HEK293 (cell line): Measurements from ENCODE around the gene C20orf204.

Source experiments
- CTCF ChIA-PET: fragments of 350-600 bp; formaldehyde crosslinking; extraction: SDS; loops from one replicate; lab custom pipeline; 2021; ENCODE audit warnings: antibody characterized with exemption; lab: Yijun Ruan, JAX
- POLR2A ChIA-PET: fragments of 300-600 bp; formaldehyde crosslinking; extraction: SDS; loops from one replicate; lab custom pipeline; 2020; ENCODE audit warnings: antibody characterized with exemption, inconsistent platforms; lab: Yijun Ruan, JAX
- H3K27ac ChIP-seq: fragments of 200-500 bp; sonication (Bioruptor generic); 2 replicates; pipeline ENCODE4 v1.5.1; 2014; ENCODE audit warnings: low read depth, low read length, control low read depth, inconsistent platforms; ENCODE audit errors: extremely low read depth
- H3K36me3 ChIP-seq, 2 experiments: fragments of 200-500 bp in 1 of 2; sonication (Bioruptor generic) in 1 of 2; 1 replicate in 1 of 2; 2 replicates in 1 of 2; pipeline ENCODE4 v1.5.1; 2014 to 2017; ENCODE audit warnings: inconsistent platforms in 2 of 2, low read length in 2 of 2; ENCODE audit not compliant: control insufficient read depth in 2 of 2, insufficient read depth in 1 of 2
- H3K4me1 ChIP-seq: fragments of 200-500 bp; sonication (Bioruptor generic); 2 replicates; pipeline ENCODE4 v1.5.1; 2014; ENCODE audit warnings: mild to moderate bottlenecking, low read length, inconsistent platforms; ENCODE audit not compliant: control insufficient read depth, insufficient read depth
- H3K4me3 ChIP-seq: 2 replicates; pipeline ENCODE4 v1.5.1; 2011; ENCODE audit warnings: low read depth, mild to moderate bottlenecking, control low read depth, low read length, moderate library complexity
- H3K9me3 ChIP-seq: fragments of 200-500 bp; sonication (Bioruptor generic); 2 replicates; pipeline ENCODE4 v1.5.1; 2014; ENCODE audit warnings: low read depth, low read length, inconsistent platforms; ENCODE audit not compliant: control insufficient read depth, insufficient read depth
- BCL11B ChIP-seq: fragments of 450-650 bp; formaldehyde crosslinking; IDR thresholded peaks from 2 replicates; pipeline ENCODE4 v1.5.1; 2016; ENCODE audit warnings: low read depth, missing biosample characterization, missing genetic modification characterization
- KLF9 ChIP-seq: fragments of 450-650 bp; formaldehyde crosslinking; IDR thresholded peaks from 2 replicates; pipeline ENCODE4 v1.5.1; 2016; ENCODE audit warnings: missing biosample characterization, missing genetic modification characterization, low read depth
- SALL2 ChIP-seq: fragments of 450-650 bp; formaldehyde crosslinking; IDR thresholded peaks from 2 replicates; pipeline ENCODE4 v1.5.0; 2017; ENCODE audit warnings: missing biosample characterization, mild to moderate bottlenecking, missing genetic modification characterization, borderline replicate concordance
- SCRT1 ChIP-seq: fragments of 450-650 bp; formaldehyde crosslinking; IDR thresholded peaks from 2 replicates; pipeline ENCODE4 v1.5.1; 2016; ENCODE audit warnings: missing biosample characterization, missing genetic modification characterization, borderline replicate concordance
- ZBTB17 ChIP-seq: fragments of 450-650 bp; formaldehyde crosslinking; IDR thresholded peaks from 2 replicates; pipeline ENCODE4 v1.5.1; 2016; ENCODE audit warnings: missing biosample characterization, missing genetic modification characterization
- ZBTB20 ChIP-seq: fragments of 450-650 bp; formaldehyde crosslinking; IDR thresholded peaks from 2 replicates; pipeline ENCODE4 v1.5.1; 2016; ENCODE audit warnings: missing biosample characterization, missing genetic modification characterization
- ZNF133 ChIP-seq: fragments of 450-650 bp; formaldehyde crosslinking; IDR thresholded peaks from 2 replicates; pipeline ENCODE4 v1.5.1; 2016; ENCODE audit warnings: missing biosample characterization, missing genetic modification characterization
- ZNF202 ChIP-seq: fragments of 450-650 bp; formaldehyde crosslinking; IDR thresholded peaks from 2 replicates; pipeline ENCODE4 v1.5.1; 2016; ENCODE audit warnings: missing biosample characterization, missing genetic modification characterization, borderline replicate concordance
- ZNF274 ChIP-seq, 2 experiments: fragments of 200-500 bp in 1 of 2; fragments of 450-650 bp in 1 of 2; sonication (Bioruptor generic) in 1 of 2; formaldehyde crosslinking in 1 of 2; IDR thresholded peaks; 2 replicates each; pipeline versions ENCODE4 v1.5.1 to v1.6.1; 2014 to 2016; ENCODE audit warnings: borderline replicate concordance in 1 of 2, inconsistent platforms in 1 of 2, low read length in 1 of 2, missing biosample characterization in 1 of 2, missing genetic modification characterization in 1 of 2
- ZNF311 ChIP-seq: fragments of 450-650 bp; formaldehyde crosslinking; IDR thresholded peaks from 2 replicates; pipeline ENCODE4 v1.5.1; 2017; ENCODE audit warnings: missing biosample characterization, missing genetic modification characterization, borderline replicate concordance
- ZNF610 ChIP-seq: fragments of 450-650 bp; formaldehyde crosslinking; IDR thresholded peaks from 2 replicates; pipeline ENCODE4 v1.5.1; 2016; ENCODE audit warnings: missing biosample characterization, missing genetic modification characterization, borderline replicate concordance
- ZNF660 ChIP-seq: fragments of 450-650 bp; IDR thresholded peaks from 2 replicates; pipeline ENCODE4 v1.5.1; 2018; ENCODE audit warnings: missing biosample characterization, mild to moderate bottlenecking, missing genetic modification characterization
- ZNF843 ChIP-seq: fragments of 450-650 bp; formaldehyde crosslinking; IDR thresholded peaks from 2 replicates; pipeline ENCODE4 v1.5.1; 2016; ENCODE audit warnings: missing biosample characterization, missing genetic modification characterization
- ZSCAN16 ChIP-seq: fragments of 450-650 bp; formaldehyde crosslinking; IDR thresholded peaks from 2 replicates; pipeline ENCODE4 v1.5.1; 2016; ENCODE audit warnings: missing biosample characterization, missing genetic modification characterization
- ZSCAN23 ChIP-seq: fragments of 450-650 bp; formaldehyde crosslinking; IDR thresholded peaks from 2 replicates; pipeline ENCODE4 v1.5.1; 2016; ENCODE audit warnings: missing biosample characterization, missing genetic modification characterization
- TF ChIP-seq, protein P1 (sequence below): fragments of 450-650 bp; formaldehyde crosslinking; IDR thresholded peaks from 2 replicates; pipeline ENCODE4 v1.5.1; 2017; ENCODE audit warnings: missing biosample characterization, missing genetic modification characterization
- TF ChIP-seq, protein P2 (sequence below): IDR thresholded peaks from 2 replicates; pipeline ENCODE4 v1.6.1; 2011; ENCODE audit warnings: mild to moderate bottlenecking, low read depth, low read length, borderline replicate concordance
- TF ChIP-seq, protein P3 (sequence below): fragments of 450-650 bp; formaldehyde crosslinking; IDR thresholded peaks from 2 replicates; pipeline ENCODE4 v1.5.1; 2016; ENCODE audit warnings: missing biosample characterization, missing genetic modification characterization
- TF ChIP-seq, protein P4 (sequence below): sonication (generic); formaldehyde crosslinking; IDR thresholded peaks from 2 replicates; pipeline ENCODE4 v1.8.1; 2022; ENCODE audit warnings: mild to moderate bottlenecking, moderate library complexity, missing genetic modification reagents
- TF ChIP-seq, protein P5 (sequence below): fragments of 450-650 bp; formaldehyde crosslinking; IDR thresholded peaks from 2 replicates; pipeline ENCODE4 v1.5.1; 2016; ENCODE audit warnings: missing biosample characterization, missing genetic modification characterization
- TF ChIP-seq, protein P6 (sequence below): fragments of 450-650 bp; formaldehyde crosslinking; conservative IDR thresholded peaks from 2 replicates; pipeline ENCODE4 v1.5.1; 2016; ENCODE audit warnings: low read depth, missing biosample characterization, missing genetic modification characterization

The C20orf204 gene

DNA sequence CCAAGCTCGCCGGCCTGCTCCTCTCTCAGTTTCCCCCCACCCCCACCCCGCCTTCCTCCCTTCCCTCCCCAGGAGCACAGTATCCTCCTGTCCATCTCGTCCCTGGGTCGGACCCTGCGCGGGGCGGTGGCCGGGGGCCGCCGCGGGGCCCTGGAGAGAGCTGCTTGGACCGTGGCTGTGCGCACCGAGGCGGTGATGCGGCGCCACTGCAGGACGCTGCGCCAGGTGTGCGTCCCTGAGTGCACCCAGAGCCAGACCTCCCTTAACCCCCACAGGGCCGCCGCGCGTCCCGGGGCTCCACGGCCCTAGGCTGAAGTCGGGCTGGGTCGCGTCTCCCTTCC lies 2.2 kb downstream of the C20orf204 start:
- H3K4me1 ChIP-seq, result peaks cover 7% of the 10 kb centered on the region; the same call in 1 of the 2 replicates
- CTCF ChIA-PET, result interaction anchor here (0.7 to 4.4 kb wide), 19 partner anchors 10 to 557 kb away, joined by 3 to 39 read pairs (median 4); partner anchors contain the start of genes LKAAEAR1, PRPF6, RGS19 and SAMD10
- peak overlapping the region; percentile 3; the same call in 1 of the 2 replicates for H3K27ac ChIP-seq

DNA sequence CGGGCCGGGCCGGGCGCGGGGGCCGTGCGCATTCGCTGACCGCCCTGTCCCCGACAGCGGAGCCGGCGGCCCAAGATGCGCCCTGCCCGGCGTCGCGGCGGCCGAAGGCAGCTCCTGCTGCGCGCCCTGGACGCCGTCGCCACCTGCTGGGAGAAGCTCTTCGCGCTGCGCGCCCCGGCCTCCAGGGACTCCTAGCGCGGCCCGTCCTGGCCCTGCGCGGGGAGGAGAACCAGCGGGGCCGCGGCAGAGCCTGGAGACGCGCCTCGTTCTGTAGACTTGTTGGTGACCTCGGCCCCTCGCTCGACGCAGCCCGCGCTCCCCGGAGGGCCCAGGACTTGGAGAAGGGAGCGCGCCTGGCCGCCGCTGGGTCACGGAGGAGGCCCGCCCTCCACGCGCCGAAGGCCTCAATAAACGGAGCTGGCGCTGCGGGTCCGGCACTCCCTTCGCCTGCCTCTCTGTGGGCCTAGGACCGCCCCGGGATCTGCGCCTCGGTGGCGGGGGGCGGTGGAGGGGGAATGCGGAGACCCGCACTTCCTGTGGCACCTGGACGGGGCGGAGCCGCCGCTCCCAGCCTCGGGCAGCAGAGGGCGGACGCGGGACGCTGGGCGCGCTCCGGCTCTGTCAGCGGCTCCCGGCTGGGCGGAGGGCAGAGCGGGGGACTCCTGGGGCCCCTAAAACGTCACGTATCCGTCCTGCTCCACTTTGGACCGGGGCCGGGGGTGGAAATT lies 2.7 kb downstream of the C20orf204 start:
- peak overlapping the region; percentile 46 for H3K4me3 ChIP-seq
- H3K9me3 ChIP-seq, result no peaks in the 10 kb centered on the region
- H3K27ac ChIP-seq, result peak overlapping the region; percentile 3; the same call in 1 of the 2 replicates
- ChIA-PET POLR2A (interaction anchor here (0.5 to 2.9 kb wide), 12 partner anchors 10 to 82 kb away, joined by 3 to 11 read pairs (median 4); partner anchors contain the start of genes LKAAEAR1, PRPF6, TCEA2 and UCKL1), CTCF (interaction anchor here (0.7 to 4.4 kb wide), 27 partner anchors 8 to 558 kb away, joined by 3 to 39 read pairs (median 4); partner anchors contain the start of genes LKAAEAR1, PRPF6, RGS19 and SAMD10)
- H3K4me1 ChIP-seq, result peaks cover 7% of the 10 kb centered on the region; the same call in 1 of the 2 replicates
- peaks cover 0 to 14% of the 10 kb centered on the region in 2 experiments; a peak in 1 of 3 replicates for H3K36me3 ChIP-seq
- TF ChIP-seq, protein P1, sequence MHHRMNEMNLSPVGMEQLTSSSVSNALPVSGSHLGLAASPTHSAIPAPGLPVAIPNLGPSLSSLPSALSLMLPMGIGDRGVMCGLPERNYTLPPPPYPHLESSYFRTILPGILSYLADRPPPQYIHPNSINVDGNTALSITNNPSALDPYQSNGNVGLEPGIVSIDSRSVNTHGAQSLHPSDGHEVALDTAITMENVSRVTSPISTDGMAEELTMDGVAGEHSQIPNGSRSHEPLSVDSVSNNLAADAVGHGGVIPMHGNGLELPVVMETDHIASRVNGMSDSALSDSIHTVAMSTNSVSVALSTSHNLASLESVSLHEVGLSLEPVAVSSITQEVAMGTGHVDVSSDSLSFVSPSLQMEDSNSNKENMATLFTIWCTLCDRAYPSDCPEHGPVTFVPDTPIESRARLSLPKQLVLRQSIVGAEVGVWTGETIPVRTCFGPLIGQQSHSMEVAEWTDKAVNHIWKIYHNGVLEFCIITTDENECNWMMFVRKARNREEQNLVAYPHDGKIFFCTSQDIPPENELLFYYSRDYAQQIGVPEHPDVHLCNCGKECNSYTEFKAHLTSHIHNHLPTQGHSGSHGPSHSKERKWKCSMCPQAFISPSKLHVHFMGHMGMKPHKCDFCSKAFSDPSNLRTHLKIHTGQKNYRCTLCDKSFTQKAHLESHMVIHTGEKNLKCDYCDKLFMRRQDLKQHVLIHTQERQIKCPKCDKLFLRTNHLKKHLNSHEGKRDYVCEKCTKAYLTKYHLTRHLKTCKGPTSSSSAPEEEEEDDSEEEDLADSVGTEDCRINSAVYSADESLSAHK (tag by site-specific recombination), result 0 out of 2 replicates have a peak, but pooled peaks have one; percentile 12
- no peak for TF ChIP-seq ZNF274 (IDR thresholded peaks at IDR 0.05; ENCODE audit: low read length)
- TF ChIP-seq ZNF274 (tag by site-specific recombination; IDR thresholded peaks at IDR 0.05; ENCODE audit: borderline replicate concordance), result no peak
- peak; percentile 45; the same call in 1 of the 2 replicates for TF ChIP-seq ZNF610 (tag by site-specific recombination)
- TF ChIP-seq ZNF133 (tag by site-specific recombination), result no peak
- TF ChIP-seq ZNF843 (tag by site-specific recombination), result no peak
- TF ChIP-seq, protein P2, sequence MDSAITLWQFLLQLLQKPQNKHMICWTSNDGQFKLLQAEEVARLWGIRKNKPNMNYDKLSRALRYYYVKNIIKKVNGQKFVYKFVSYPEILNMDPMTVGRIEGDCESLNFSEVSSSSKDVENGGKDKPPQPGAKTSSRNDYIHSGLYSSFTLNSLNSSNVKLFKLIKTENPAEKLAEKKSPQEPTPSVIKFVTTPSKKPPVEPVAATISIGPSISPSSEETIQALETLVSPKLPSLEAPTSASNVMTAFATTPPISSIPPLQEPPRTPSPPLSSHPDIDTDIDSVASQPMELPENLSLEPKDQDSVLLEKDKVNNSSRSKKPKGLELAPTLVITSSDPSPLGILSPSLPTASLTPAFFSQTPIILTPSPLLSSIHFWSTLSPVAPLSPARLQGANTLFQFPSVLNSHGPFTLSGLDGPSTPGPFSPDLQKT, result no peak
- TF ChIP-seq BCL11B (tag by site-specific recombination), result no peak
- TF ChIP-seq ZBTB20 (tag by site-specific recombination), result peak; percentile 86
- no peak for TF ChIP-seq ZNF311
- no peak for TF ChIP-seq ZNF660
- no peak for TF ChIP-seq SCRT1 (tag by site-specific recombination)
- no peak for TF ChIP-seq SALL2 (tag by site-specific recombination)
- TF ChIP-seq, protein P3, sequence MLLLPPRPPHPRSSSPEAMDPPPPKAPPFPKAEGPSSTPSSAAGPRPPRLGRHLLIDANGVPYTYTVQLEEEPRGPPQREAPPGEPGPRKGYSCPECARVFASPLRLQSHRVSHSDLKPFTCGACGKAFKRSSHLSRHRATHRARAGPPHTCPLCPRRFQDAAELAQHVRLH (tag by site-specific recombination), result no peak
- peak; percentile 79 for TF ChIP-seq ZBTB17
- TF ChIP-seq, protein P4, sequence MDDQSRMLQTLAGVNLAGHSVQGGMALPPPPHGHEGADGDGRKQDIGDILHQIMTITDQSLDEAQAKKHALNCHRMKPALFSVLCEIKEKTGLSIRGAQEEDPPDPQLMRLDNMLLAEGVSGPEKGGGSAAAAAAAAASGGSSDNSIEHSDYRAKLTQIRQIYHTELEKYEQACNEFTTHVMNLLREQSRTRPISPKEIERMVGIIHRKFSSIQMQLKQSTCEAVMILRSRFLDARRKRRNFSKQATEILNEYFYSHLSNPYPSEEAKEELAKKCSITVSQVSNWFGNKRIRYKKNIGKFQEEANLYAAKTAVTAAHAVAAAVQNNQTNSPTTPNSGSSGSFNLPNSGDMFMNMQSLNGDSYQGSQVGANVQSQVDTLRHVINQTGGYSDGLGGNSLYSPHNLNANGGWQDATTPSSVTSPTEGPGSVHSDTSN, result no peak
- TF ChIP-seq, protein P5, sequence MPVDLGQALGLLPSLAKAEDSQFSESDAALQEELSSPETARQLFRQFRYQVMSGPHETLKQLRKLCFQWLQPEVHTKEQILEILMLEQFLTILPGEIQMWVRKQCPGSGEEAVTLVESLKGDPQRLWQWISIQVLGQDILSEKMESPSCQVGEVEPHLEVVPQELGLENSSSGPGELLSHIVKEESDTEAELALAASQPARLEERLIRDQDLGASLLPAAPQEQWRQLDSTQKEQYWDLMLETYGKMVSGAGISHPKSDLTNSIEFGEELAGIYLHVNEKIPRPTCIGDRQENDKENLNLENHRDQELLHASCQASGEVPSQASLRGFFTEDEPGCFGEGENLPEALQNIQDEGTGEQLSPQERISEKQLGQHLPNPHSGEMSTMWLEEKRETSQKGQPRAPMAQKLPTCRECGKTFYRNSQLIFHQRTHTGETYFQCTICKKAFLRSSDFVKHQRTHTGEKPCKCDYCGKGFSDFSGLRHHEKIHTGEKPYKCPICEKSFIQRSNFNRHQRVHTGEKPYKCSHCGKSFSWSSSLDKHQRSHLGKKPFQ (tag by site-specific recombination), result no peak
- no peak for TF ChIP-seq ZSCAN23 (tag by site-specific recombination)

More for the DNA sequence above, 2.2 kb downstream of the C20orf204 start:
- H3K4me3 ChIP-seq, result no peak overlapping the region
- no peak for TF ChIP-seq ZSCAN16
- TF ChIP-seq, protein P6, sequence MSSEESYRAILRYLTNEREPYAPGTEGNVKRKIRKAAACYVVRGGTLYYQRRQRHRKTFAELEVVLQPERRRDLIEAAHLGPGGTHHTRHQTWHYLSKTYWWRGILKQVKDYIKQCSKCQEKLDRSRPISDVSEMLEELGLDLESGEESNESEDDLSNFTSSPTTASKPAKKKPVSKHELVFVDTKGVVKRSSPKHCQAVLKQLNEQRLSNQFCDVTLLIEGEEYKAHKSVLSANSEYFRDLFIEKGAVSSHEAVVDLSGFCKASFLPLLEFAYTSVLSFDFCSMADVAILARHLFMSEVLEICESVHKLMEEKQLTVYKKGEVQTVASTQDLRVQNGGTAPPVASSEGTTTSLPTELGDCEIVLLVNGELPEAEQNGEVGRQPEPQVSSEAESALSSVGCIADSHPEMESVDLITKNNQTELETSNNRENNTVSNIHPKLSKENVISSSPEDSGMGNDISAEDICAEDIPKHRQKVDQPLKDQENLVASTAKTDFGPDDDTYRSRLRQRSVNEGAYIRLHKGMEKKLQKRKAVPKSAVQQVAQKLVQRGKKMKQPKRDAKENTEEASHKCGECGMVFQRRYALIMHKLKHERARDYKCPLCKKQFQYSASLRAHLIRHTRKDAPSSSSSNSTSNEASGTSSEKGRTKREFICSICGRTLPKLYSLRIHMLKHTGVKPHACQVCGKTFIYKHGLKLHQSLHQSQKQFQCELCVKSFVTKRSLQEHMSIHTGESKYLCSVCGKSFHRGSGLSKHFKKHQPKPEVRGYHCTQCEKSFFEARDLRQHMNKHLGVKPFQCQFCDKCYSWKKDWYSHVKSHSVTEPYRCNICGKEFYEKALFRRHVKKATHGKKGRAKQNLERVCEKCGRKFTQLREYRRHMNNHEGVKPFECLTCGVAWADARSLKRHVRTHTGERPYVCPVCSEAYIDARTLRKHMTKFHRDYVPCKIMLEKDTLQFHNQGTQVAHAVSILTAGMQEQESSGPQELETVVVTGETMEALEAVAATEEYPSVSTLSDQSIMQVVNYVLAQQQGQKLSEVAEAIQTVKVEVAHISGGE (tag by site-specific recombination), result no peak
- no peak for TF ChIP-seq KLF9 (tag by site-specific recombination)
- no peak for TF ChIP-seq ZNF202 (tag by site-specific recombination)
- POLR2A ChIA-PET, result interaction anchor here (1.0 to 2.9 kb wide), 5 partner anchors 24 to 82 kb away, joined by 3 to 11 read pairs (median 4); partner anchors contain the start of genes LKAAEAR1, PRPF6, TCEA2 and UCKL1
- no peaks in the 10 kb centered on the region for H3K9me3 ChIP-seq
- H3K36me3 ChIP-seq, result peaks cover 0 to 19% of the 10 kb centered on the region in 2 experiments; a peak in 2 of 3 replicates
